H9 (cell line): ENCODE measurements around the gene SPAG6. TPM values are rescaled to one million over a fixed set of nuclear protein-coding genes. Genes with fewer than 3 reads are reported as not detected.

Source experiments
- DNase-seq: peaks from one replicate; pipeline ENCODE4 v3.0.0-alpha.2; 2017
- H2AFZ ChIP-seq: one replicate; pipeline ENCODE4 v1.6.1; 2013; ENCODE audit warnings: mild to moderate bottlenecking, low read length, control low read depth, moderate library complexity
- H2AK5ac ChIP-seq: 2 replicates; pipeline ENCODE4 v1.6.1; 2013; ENCODE audit warnings: low read length, control low read depth, mixed read lengths; ENCODE audit not compliant: insufficient read length
- H2BK120ac ChIP-seq: one replicate; pipeline ENCODE4 v1.6.1; 2013; ENCODE audit warnings: low read depth, mild to moderate bottlenecking, low read length, control low read depth, inconsistent platforms; ENCODE audit not compliant: poor library complexity, severe bottlenecking
- H2BK12ac ChIP-seq: 2 replicates; pipeline ENCODE4 v1.6.1; 2013; ENCODE audit warnings: low read length, control low read depth, mixed read lengths, low read depth; ENCODE audit not compliant: insufficient read length
- H2BK15ac ChIP-seq: 2 replicates; pipeline ENCODE4 v1.6.1; 2013; ENCODE audit warnings: low read depth, low read length, control low read depth
- H2BK20ac ChIP-seq: one replicate; pipeline ENCODE4 v1.6.1; 2013; ENCODE audit warnings: low read depth, mild to moderate bottlenecking, low read length, control low read depth, inconsistent platforms; ENCODE audit not compliant: poor library complexity, severe bottlenecking
- H2BK5ac ChIP-seq: 2 replicates; pipeline ENCODE4 v1.6.1; 2013; ENCODE audit warnings: low read length, control low read depth, mixed read lengths; ENCODE audit not compliant: insufficient read length
- H3K14ac ChIP-seq: 2 replicates; pipeline ENCODE4 v1.6.1; 2013; ENCODE audit warnings: low read length, control low read depth; ENCODE audit not compliant: insufficient read depth
- H3K18ac ChIP-seq: 2 replicates; pipeline ENCODE4 v1.6.1; 2013; ENCODE audit warnings: low read depth, mild to moderate bottlenecking, mixed read lengths, low read length, control low read depth; ENCODE audit not compliant: insufficient read length
- H3K23ac ChIP-seq: 2 replicates; pipeline ENCODE4 v1.6.1; 2013; ENCODE audit warnings: low read length, control low read depth, mixed read lengths, low read depth; ENCODE audit not compliant: insufficient read length
- H3K23me2 ChIP-seq: 2 replicates; pipeline ENCODE4 v1.6.1; 2013; ENCODE audit warnings: low read depth, mild to moderate bottlenecking, mixed read lengths, low read length, control low read depth; ENCODE audit not compliant: insufficient read length, poor library complexity, severe bottlenecking
- H3K27ac ChIP-seq: 2 replicates; pipeline ENCODE4 v1.5.1; 2013; ENCODE audit warnings: low read length, control low read depth, mixed read lengths, low read depth; ENCODE audit not compliant: insufficient read length
- H3K27me3 ChIP-seq: 2 replicates; pipeline ENCODE4 v1.6.1; 2013; ENCODE audit warnings: low read length, control low read depth, inconsistent platforms; ENCODE audit not compliant: insufficient read depth
- H3K4ac ChIP-seq: 2 replicates; pipeline ENCODE4 v1.6.1; 2013; ENCODE audit warnings: low read depth, mild to moderate bottlenecking, control low read depth, inconsistent platforms, low read length, moderate library complexity
- H3K4me1 ChIP-seq: 2 replicates; pipeline ENCODE4 v1.6.1; 2013; ENCODE audit warnings: low read length, control low read depth, inconsistent platforms; ENCODE audit not compliant: insufficient read depth
- H3K4me2 ChIP-seq: 2 replicates; pipeline ENCODE4 v1.6.1; 2013; ENCODE audit warnings: low read length, control low read depth, mixed read lengths; ENCODE audit not compliant: insufficient read length, insufficient read depth
- H3K56ac ChIP-seq: 2 replicates; pipeline ENCODE4 v1.6.1; 2013; ENCODE audit warnings: low read depth, mild to moderate bottlenecking, mixed read lengths, low read length, control low read depth; ENCODE audit not compliant: insufficient read length
- H3K79me1 ChIP-seq: 2 replicates; pipeline ENCODE4 v1.6.1; 2013; ENCODE audit warnings: low read depth, mild to moderate bottlenecking, moderate library complexity, low read length, control low read depth, inconsistent platforms; ENCODE audit not compliant: insufficient read depth, poor library complexity, severe bottlenecking
- H3K79me2 ChIP-seq: 2 replicates; pipeline ENCODE4 v1.6.1; 2013; ENCODE audit warnings: low read length, control low read depth, inconsistent platforms; ENCODE audit not compliant: insufficient read depth
- H3K9ac ChIP-seq: 2 replicates; pipeline ENCODE4 v1.6.1; 2013; ENCODE audit warnings: low read length, control low read depth, mixed read lengths; ENCODE audit not compliant: insufficient read length; ENCODE audit errors: extremely low read depth
- H3K9me3 ChIP-seq: one replicate; pipeline ENCODE4 v1.6.1; 2013; ENCODE audit warnings: low read depth, low read length, inconsistent platforms; ENCODE audit not compliant: control insufficient read depth
- H3T11ph ChIP-seq: one replicate; pipeline ENCODE4 v1.6.1; 2013; ENCODE audit warnings: mild to moderate bottlenecking, low read length, control low read depth, inconsistent platforms
- H4K20me1 ChIP-seq: one replicate; pipeline ENCODE4 v1.6.1; 2013; ENCODE audit not compliant: control insufficient read depth, insufficient read length, insufficient read depth
- H4K5ac ChIP-seq: 2 replicates; pipeline ENCODE4 v1.6.1; 2013; ENCODE audit warnings: low read depth, mild to moderate bottlenecking, mixed read lengths, low read length, control low read depth; ENCODE audit not compliant: insufficient read length
- H4K8ac ChIP-seq: replicated peaks from 2 replicates; pipeline ENCODE4 v1.6.1; 2013; ENCODE audit warnings: low read length, control low read depth, mixed read lengths, low read depth; ENCODE audit not compliant: insufficient read length
- H4K91ac ChIP-seq: 2 replicates; pipeline ENCODE4 v1.6.1; 2013; ENCODE audit warnings: low read depth, mild to moderate bottlenecking, moderate library complexity, mixed read lengths, low read length, control low read depth; ENCODE audit not compliant: insufficient read length
- H3K27ac Mint-ChIP-seq, 3 experiments: 2 replicates in 2 of 3; 3 replicates in 1 of 3; pipeline ENCODE4 v1.8.0; 2020 to 2021; ENCODE audit warnings: mixed read lengths in 3 of 3, mild to moderate bottlenecking in 1 of 3, moderate library complexity in 1 of 3
- H3K27me3 Mint-ChIP-seq: 2 replicates; pipeline ENCODE4 v1.8.0; 2021; ENCODE audit warnings: low read depth, mild to moderate bottlenecking, moderate library complexity, mixed read lengths
- H3K36me3 Mint-ChIP-seq, 3 experiments: 2 replicates in 2 of 3; 3 replicates in 1 of 3; pipeline ENCODE4 v1.8.0; 2020 to 2021; ENCODE audit warnings: low read depth in 3 of 3, mixed read lengths in 3 of 3; ENCODE audit not compliant: insufficient read depth in 1 of 3
- H3K4me1 Mint-ChIP-seq, 2 experiments: 2 replicates each; pipeline ENCODE4 v1.8.0; 2020; ENCODE audit warnings: mixed read lengths in 2 of 2
- H3K4me3 Mint-ChIP-seq, 2 experiments: 2 replicates in 1 of 2; 3 replicates in 1 of 2; pipeline ENCODE4 v1.8.0; 2020 to 2021; ENCODE audit warnings: mild to moderate bottlenecking in 2 of 2, mixed read lengths in 2 of 2, moderate library complexity in 1 of 2
- H3K9me3 Mint-ChIP-seq, 2 experiments: 2 replicates in 1 of 2; 3 replicates in 1 of 2; pipeline ENCODE4 v1.8.0; 2020; ENCODE audit warnings: mild to moderate bottlenecking in 2 of 2, mixed read lengths in 2 of 2, moderate library complexity in 1 of 2
- CTCF ChIP-seq: fragments of 200-600 bp; sonication (generic); conservative IDR thresholded peaks from 3 replicates; pipeline ENCODE4 v1.8.0; 2021; ENCODE audit warnings: antibody characterized with exemption, mild to moderate bottlenecking
- whole genome bisulfite sequencing: extraction: QIAGEN DNeasy Blood & Tissue Kit; methylation state at CpG from one replicate; pipeline ENCODE4 v1.1.7; 2013; ENCODE audit warnings: missing lambda C conversion rate, low lambda C conversion rate, mixed read lengths; ENCODE audit not compliant: insufficient read length; ENCODE audit errors: extremely low coverage; 5-methylcytosine and 5-hydroxymethylcytosine counted together
- total RNA-seq: library from RNA; stranded (reverse); gene quantifications from 2 replicates; pipeline ENCODE4 v1.2.1, GENCODE V29; 2021

The SPAG6 gene
- total RNA-seq, 1 experiment from 2014 or later: 0.24 TPM

GRCh38 chr10:22335173-22335933, 9.9 kb upstream of the SPAG6 start:
- no peak for TF ChIP-seq CTCF
- H3K27ac ChIP-seq: no peak overlapping the region
- Mint-ChIP-seq H3K36me3 (no peaks in the 10 kb centered on the region), H3K4me3 (peak overlapping the region; percentile 49 to 75), H3K27me3 (peaks cover 99% of the 10 kb centered on the region), H3K9me3 (no peaks in the 10 kb centered on the region; a peak in 3 of 5 replicates), H3K4me1 (peaks cover 9 to 21% of the 10 kb centered on the region in 2 experiments), H3K27ac (no peak overlapping the region)
- H3K56ac ChIP-seq: no peak overlapping the region
- no peak overlapping the region for H3K4ac ChIP-seq
- H3K27me3 ChIP-seq: peaks cover 68% of the 10 kb centered on the region; the same call in 1 of the 2 replicates
- no peak overlapping the region for H4K91ac ChIP-seq
- no peaks in the 10 kb centered on the region for H3K79me2 ChIP-seq
- H3K9ac ChIP-seq: no peak overlapping the region
- H4K5ac ChIP-seq: no peak overlapping the region
- no peak overlapping the region for H2AK5ac ChIP-seq
- peak overlapping the region; percentile 70; the same call in 1 of the 2 replicates for H3K14ac ChIP-seq
- no CpG with 5 or more reads among the region's 71 CpGs for WGBS
- H2BK12ac ChIP-seq: no peak overlapping the region
- no peaks in the 10 kb centered on the region for H4K20me1 ChIP-seq
- peak overlapping the region; percentile 38 for H3K4me2 ChIP-seq
- no peak overlapping the region for H2BK20ac ChIP-seq
- H3K23me2 ChIP-seq: peaks cover 19% of the 10 kb centered on the region
- no peaks in the 10 kb centered on the region for H3K4me1 ChIP-seq
- no peak overlapping the region for H4K8ac ChIP-seq
- H2AFZ ChIP-seq: no peak overlapping the region
- no peak overlapping the region for H2BK5ac ChIP-seq
- no peaks in the 10 kb centered on the region for H3K79me1 ChIP-seq
- H2BK15ac ChIP-seq: no peak overlapping the region
- no peak overlapping the region for H2BK120ac ChIP-seq
- H3K23ac ChIP-seq: no peak overlapping the region
- H3T11ph ChIP-seq: no peak overlapping the region
- H3K18ac ChIP-seq: peak overlapping the region; percentile 60
- no peaks in the 10 kb centered on the region for H3K9me3 ChIP-seq
- peak; percentile 71 for DNase-seq
